HG02870 (cell line): Measurements from ENCODE around the gene BBS1.

Experiments used
- ATAC-seq: cut with Tn5 transposase; IDR thresholded peaks from one replicate; pipeline ENCODE4 v1.9.1; 2021; ENCODE audit warnings: mild to moderate bottlenecking, moderate library complexity; ENCODE audit not compliant: unreplicated experiment

BBS1 gene

GRCh38 chr11:66548774-66549630 lies 38.6 kb downstream of the BBS1 start:
- no peak for ATAC-seq

- no peak for ATAC-seq
These were observed 39.3 kb downstream of the BBS1 start for GRCh38 chr11:66549696-66550095.

- no peak for ATAC-seq
These were observed 40.5 kb downstream of the BBS1 start for GRCh38 chr11:66550887-66551286.

- ATAC-seq = no peak
These were observed 44.2 kb downstream of the BBS1 start for GRCh38 chr11:66554602-66555001.

- no peak for ATAC-seq
These were observed 45.0 kb downstream of the BBS1 start for GRCh38 chr11:66555416-66555815.

- no peak for ATAC-seq
These were observed 45.7 kb downstream of the BBS1 start for GRCh38 chr11:66556086-66556485.

- ATAC-seq = no peak
These were observed 47.4 kb downstream of the BBS1 start for GRCh38 chr11:66557733-66558326.

GRCh38 chr11:66559142-66559865 lies 48.9 kb downstream of the BBS1 start:
- no peak for ATAC-seq

- ATAC-seq = no peak
These were observed 49.6 kb downstream of the BBS1 start for GRCh38 chr11:66559866-66560676.

GRCh38 chr11:66561178-66561974 lies 50.9 kb downstream of the BBS1 start:
- ATAC-seq = no peak

- ATAC-seq = no peak
These were observed 51.5 kb downstream of the BBS1 start for GRCh38 chr11:66561975-66562248.

- no peak for ATAC-seq
These were observed 51.8 kb downstream of the BBS1 start for GRCh38 chr11:66562275-66562674.

- ATAC-seq = no peak
These were observed 52.6 kb downstream of the BBS1 start for GRCh38 chr11:66562907-66563583.

GRCh38 chr11:66563832-66564231 lies 53.4 kb downstream of the BBS1 start:
- ATAC-seq = no peak

- ATAC-seq = no peak
These were observed 54.1 kb downstream of the BBS1 start for GRCh38 chr11:66564538-66564937.

- ATAC-seq = no peak
These were observed 54.5 kb downstream of the BBS1 start for GRCh38 chr11:66564984-66565383.

GRCh38 chr11:66566221-66566620 lies 55.8 kb downstream of the BBS1 start:
- ATAC-seq = no peak

- no peak for ATAC-seq
These were observed 57.3 kb downstream of the BBS1 start for GRCh38 chr11:66567787-66568123.

- ATAC-seq = no peak
These were observed 57.9 kb downstream of the BBS1 start, which contains the start of gene CTSF for GRCh38 chr11:66568124-66568916. Gene CTSF (minus strand): TSS chr11:66568606. CDS start chr11:66568486, 120 bp downstream.
